Peyer's patch (tissue), 4 donors: ENCODE measurements around the gene RIC3. TPM values are rescaled to one million over a fixed set of nuclear protein-coding genes. Genes with fewer than 3 reads are reported as not detected.

Experiments
- DNase-seq, 3 donors: peaks; one replicate each; pipeline ENCODE4 v3.0.0-alpha.2; 2017 to 2019
- H3K27ac ChIP-seq, 4 donors: fragments of 200-600 bp; sonication (generic); one replicate each; pipeline ENCODE4 v1.5.1; 2016 to 2019
- H3K27me3 ChIP-seq, 2 donors: fragments of 200-600 bp; sonication (generic); one replicate each; pipeline ENCODE4 v1.5.1; 2019
- H3K36me3 ChIP-seq, 3 donors: fragments of 200-600 bp; sonication (generic); one replicate each; pipeline ENCODE4 v1.5.1; 2016 to 2019
- H3K4me1 ChIP-seq, 4 donors: fragments of 200-600 bp; sonication (generic); one replicate each; pipeline ENCODE4 v1.5.1; 2016 to 2019
- H3K4me3 ChIP-seq, 4 donors: fragments of 200-600 bp; sonication (generic); 1 replicate in 3 of 4; 2 replicates in 1 of 4; pipeline ENCODE4 v1.5.1; 2016 to 2019; ENCODE audit warnings: mild to moderate bottlenecking in 1 of 4
- H3K9me3 ChIP-seq, 4 donors: fragments of 200-600 bp; sonication (generic); one replicate each; pipeline ENCODE4 v1.5.1; 2016 to 2019; ENCODE audit warnings: mild to moderate bottlenecking in 1 of 4
- CTCF ChIP-seq, 6 experiments: fragments of 450-650 bp in 4 of 6; fragments of 200-600 bp in 2 of 6; sonication (generic) in 1 of 6; IDR thresholded peaks; one replicate each; pipeline ENCODE4 v1.5.1; 2017 to 2019; ENCODE audit warnings: antibody characterized with exemption in 6 of 6, mild to moderate bottlenecking in 3 of 6, moderate library complexity in 1 of 6
- POLR2A ChIP-seq, 2 donors: fragments of 450-650 bp; IDR thresholded peaks; one replicate each; pipeline ENCODE4 v1.5.1; 2017; ENCODE audit warnings: antibody characterized with exemption in 2 of 2, mild to moderate bottlenecking in 2 of 2, moderate library complexity in 2 of 2
- total RNA-seq, 4 donors: library from RNA; depleted of rRNA; stranded (reverse); fragments of >200 nt; gene quantifications; one replicate each; pipeline ENCODE4 v1.1.0, GENCODE V29; 2016

Gene RIC3
- total RNA-seq, 4 donors from 2014 or later = 2.8 to 26.4 (median 4.9) TPM

- no peak overlapping the region for H3K4me3 ChIP-seq
- no peaks in the 10 kb centered on the region for H3K4me1 ChIP-seq
- no peak for TF ChIP-seq CTCF (IDR thresholded peaks at IDR 0.05)
- TF ChIP-seq POLR2A (IDR thresholded peaks at IDR 0.05) = no peak
- no peak for DNase-seq
- no peaks in the 10 kb centered on the region for H3K36me3 ChIP-seq
- H3K27me3 ChIP-seq = no peaks in the 10 kb centered on the region
- H3K27ac ChIP-seq = no peak overlapping the region
- H3K9me3 ChIP-seq = no peaks in the 10 kb centered on the region
Observed at GRCh38 chr11:8093931-8094575, 74.8 kb downstream of the RIC3 start.

- H3K4me1 ChIP-seq = no peaks in the 10 kb centered on the region
- H3K4me3 ChIP-seq = no peak overlapping the region
- no peaks in the 10 kb centered on the region for H3K27me3 ChIP-seq
- no peaks in the 10 kb centered on the region for H3K36me3 ChIP-seq
- H3K9me3 ChIP-seq = no peaks in the 10 kb centered on the region
- peak in 2 of 3 donors; percentile 21 to 79 for DNase-seq
- TF ChIP-seq CTCF (IDR thresholded peaks at IDR 0.05) (peak in 4 of 6 experiments; percentile 38 to 72 (median 66)), POLR2A (IDR thresholded peaks at IDR 0.05) (no peak)
- H3K27ac ChIP-seq = no peak overlapping the region
Observed at GRCh38 chr11:8092587-8093424, 76.0 kb downstream of the RIC3 start.

- no peaks in the 10 kb centered on the region for H3K36me3 ChIP-seq
- TF ChIP-seq CTCF (IDR thresholded peaks at IDR 0.05) (no peak), POLR2A (IDR thresholded peaks at IDR 0.05) (no peak)
- H3K9me3 ChIP-seq = no peaks in the 10 kb centered on the region
- H3K4me1 ChIP-seq = no peaks in the 10 kb centered on the region
- H3K4me3 ChIP-seq = no peak overlapping the region
- DNase-seq = no peak
- H3K27ac ChIP-seq = no peak overlapping the region
- H3K27me3 ChIP-seq = no peaks in the 10 kb centered on the region
Observed at GRCh38 chr11:8091721-8092120, 77.1 kb downstream of the RIC3 start.

GRCh38 chr11:8090756-8091155 is 78.1 kb downstream of the RIC3 start:
- Histone ChIP-seq H3K27me3 (no peaks in the 10 kb centered on the region), H3K4me3 (no peak overlapping the region), H3K27ac (no peak overlapping the region), H3K9me3 (no peaks in the 10 kb centered on the region), H3K36me3 (no peaks in the 10 kb centered on the region), H3K4me1 (no peaks in the 10 kb centered on the region)
- TF ChIP-seq POLR2A (IDR thresholded peaks at IDR 0.05) (no peak), CTCF (IDR thresholded peaks at IDR 0.05) (peak in 4 of 6 experiments; percentile 13 to 27 (median 20))
- DNase-seq = peak in 1 of 3 donors; percentile 23

- DNase-seq = no peak
- TF ChIP-seq POLR2A (IDR thresholded peaks at IDR 0.05) (no peak), CTCF (IDR thresholded peaks at IDR 0.05) (no peak)
Observed at GRCh38 chr11:8089791-8090510, 78.9 kb downstream of the RIC3 start.

More at GRCh38 chr11:8089791-8090510, 78.9 kb downstream of the RIC3 start:
- Histone ChIP-seq H3K27ac (no peak overlapping the region), H3K4me1 (no peaks in the 10 kb centered on the region), H3K36me3 (no peaks in the 10 kb centered on the region), H3K9me3 (no peaks in the 10 kb centered on the region), H3K4me3 (no peak overlapping the region), H3K27me3 (no peaks in the 10 kb centered on the region)
